Measurements from ENCODE around the gene NOTUM.

Gene NOTUM

GRCh38 chr17:81961087-81961511 is at the start of gene NOTUM:
Gene NOTUM, minus strand, starts transcription at chr17:81961187. Its CDS starts 278 bp downstream, at chr17:81960909.
- DNase-seq (ENCODE audit: low read depth): no peak

GRCh38 chr17:82009413-82009812 is 48.4 kb upstream of the NOTUM start:
- no peak for DNase-seq (ENCODE audit: low read depth)

- DNase-seq (ENCODE audit: low read depth): no peak
These were observed 48.0 kb upstream of the NOTUM start for GRCh38 chr17:82008941-82009405.

GRCh38 chr17:82008258-82008940 is 47.4 kb upstream of the NOTUM start:
- DNase-seq (ENCODE audit: low read depth): no peak

- DNase-seq (ENCODE audit: low read depth): no peak
These were observed 46.7 kb upstream of the NOTUM start for GRCh38 chr17:82007495-82008257.

- DNase-seq (ENCODE audit: low read depth): no peak
These were observed 46.2 kb upstream of the NOTUM start for GRCh38 chr17:82007228-82007494.

- DNase-seq (ENCODE audit: low read depth): no peak
These were observed 45.7 kb upstream of the NOTUM start for GRCh38 chr17:82006468-82007227.

- DNase-seq (ENCODE audit: low read depth): no peak
These were observed 44.8 kb upstream of the NOTUM start for GRCh38 chr17:82005701-82006348.

GRCh38 chr17:82004517-82005455 is 43.8 kb upstream of the NOTUM start:
- DNase-seq (ENCODE audit: low read depth): no peak

- no peak for DNase-seq (ENCODE audit: low read depth)
These were observed 42.7 kb upstream of the NOTUM start for GRCh38 chr17:82003411-82004381.

GRCh38 chr17:82001571-82002056 is 40.6 kb upstream of the NOTUM start:
- no peak for DNase-seq (ENCODE audit: low read depth)

- DNase-seq (ENCODE audit: low read depth): no peak
These were observed 40.0 kb upstream of the NOTUM start for GRCh38 chr17:82000803-82001570.

GRCh38 chr17:81999976-82000802 is 39.2 kb upstream of the NOTUM start:
- no peak for DNase-seq (ENCODE audit: low read depth)

- no peak for DNase-seq (ENCODE audit: low read depth)
These were observed 38.6 kb upstream of the NOTUM start for GRCh38 chr17:81999587-81999975.

- no peak for DNase-seq (ENCODE audit: low read depth)
These were observed 37.9 kb upstream of the NOTUM start for GRCh38 chr17:81998691-81999438.

GRCh38 chr17:81998212-81998611 is 37.2 kb upstream of the NOTUM start:
- no peak for DNase-seq (ENCODE audit: low read depth)

GRCh38 chr17:81996757-81997441 is 35.9 kb upstream of the NOTUM start:
- no peak for DNase-seq (ENCODE audit: low read depth)
